OCI-LY7 (cell line): ENCODE measurements around the gene CPSF3. TPM values are rescaled to one million over a fixed set of nuclear protein-coding genes. Genes with fewer than 3 reads are reported as not detected.
"Not testable (repeated sequence)": the region's sequence is repeated elsewhere in the genome, so short reads cannot be mapped to it uniquely, and the experiment has no call there.

Experiments
- BruUV-seq: library from RNA; stranded (reverse); fragments of 400-500 nt; replicated peaks from 2 replicates; lab custom pipeline; 2021; lab: Mats Ljungman, UMichigan
- CTCF ChIA-PET: fragments of 300-600 bp; sonication (Branson Sonifier 250); formaldehyde crosslinking; loops from one replicate; lab custom pipeline; 2022; ENCODE audit warnings: antibody characterized with exemption; ENCODE audit not compliant: unreplicated experiment; lab: Charles Lee
- POLR2A ChIA-PET: fragments of 300-600 bp; sonication (Branson Sonifier 250); formaldehyde crosslinking; loops from one replicate; lab custom pipeline; 2022; ENCODE audit warnings: antibody characterized with exemption; lab: Charles Lee
- DNase-seq: peaks from one replicate; pipeline ENCODE4 v3.0.0-alpha.2; 2015; ENCODE audit warnings: low spot score
- H2AFZ ChIP-seq: fragments of 200-600 bp; sonication (generic), shearing (Covaris generic); 2 replicates; pipeline ENCODE4 v1.6.1; 2014; ENCODE audit warnings: mild to moderate bottlenecking, antibody characterized with exemption, low read length, moderate library complexity
- H3K27ac ChIP-seq: fragments of 200-600 bp; sonication (generic); 2 replicates; pipeline ENCODE4 v1.5.1; 2014; ENCODE audit warnings: mixed run types, low read depth, mild to moderate bottlenecking, moderate library complexity, low read length, inconsistent platforms; ENCODE audit not compliant: poor library complexity, severe bottlenecking
- H3K36me3 ChIP-seq: fragments of 200-600 bp; sonication (generic); 2 replicates; pipeline ENCODE4 v1.6.1; 2014; ENCODE audit warnings: mild to moderate bottlenecking, antibody characterized with exemption, low read length, moderate library complexity, mixed read lengths; ENCODE audit not compliant: insufficient read depth
- H3K4me1 ChIP-seq: fragments of 200-600 bp; sonication (generic); 2 replicates; pipeline ENCODE4 v1.5.1; 2014; ENCODE audit warnings: mild to moderate bottlenecking, low read length; ENCODE audit not compliant: insufficient read depth, poor library complexity, severe bottlenecking
- H3K4me2 ChIP-seq: fragments of 200-600 bp; sonication (generic); 2 replicates; pipeline ENCODE4 v1.6.1; 2014; ENCODE audit warnings: mild to moderate bottlenecking, low read length
- H3K4me3 ChIP-seq: fragments of 200-600 bp; sonication (generic); 2 replicates; pipeline ENCODE4 v1.5.1; 2014; ENCODE audit warnings: mild to moderate bottlenecking, low read depth, low read length; ENCODE audit not compliant: poor library complexity, severe bottlenecking
- H3K79me2 ChIP-seq: fragments of 200-600 bp; sonication (generic); 2 replicates; pipeline ENCODE4 v1.6.1; 2016; ENCODE audit warnings: low read depth, mild to moderate bottlenecking, low read length, moderate library complexity, mixed read lengths; ENCODE audit not compliant: insufficient read depth
- H3K9me2 ChIP-seq: fragments of 200-600 bp; sonication (generic); 2 replicates; pipeline ENCODE4 v1.6.1; 2016; ENCODE audit warnings: mild to moderate bottlenecking, low read length, mixed read lengths; ENCODE audit not compliant: insufficient read depth
- H3K9me3 ChIP-seq: fragments of 200-600 bp; sonication (generic); 2 replicates; pipeline ENCODE4 v1.6.1; 2014; ENCODE audit warnings: mild to moderate bottlenecking, mixed run types, low read length, mixed read lengths
- H4K20me1 ChIP-seq: fragments of 200-600 bp; sonication (generic); 2 replicates; pipeline ENCODE4 v1.6.1; 2014; ENCODE audit warnings: mild to moderate bottlenecking, antibody characterized with exemption, low read length, moderate library complexity, mixed read lengths; ENCODE audit not compliant: insufficient read depth
- CTCF ChIP-seq: fragments of 200-600 bp; sonication (generic); conservative IDR thresholded peaks from 2 replicates; pipeline ENCODE4 v1.5.1; 2014; ENCODE audit warnings: mild to moderate bottlenecking, antibody characterized with exemption, low read length, moderate library complexity, mixed read lengths
- EZH2phosphoT487 ChIP-seq: fragments of 200-600 bp; sonication (generic); IDR thresholded peaks from 2 replicates; pipeline ENCODE4 v1.6.1; 2018; ENCODE audit warnings: low read depth, borderline replicate concordance, mild to moderate bottlenecking, mixed run types, antibody characterized with exemption, low read length, moderate library complexity, mixed read lengths
- intact Hi-C: fragments of 100-400 bp; cut with micrococcal nuclease; formaldehyde crosslinking; loops from one replicate; pipeline ENCODE4 v1.10.0; 2022; ENCODE audit not compliant: unreplicated experiment
- total RNA-seq, 2 experiments: library from RNA; depleted of rRNA in 1 of 2; stranded (reverse); fragments of >200 nt in 1 of 2; shearing (Covaris generic) in 1 of 2; gene quantifications; 2 replicates each; pipeline ENCODE4 v1.2.3, GENCODE V29; 2014 to 2022

Gene CPSF3
- total RNA-seq, 2 experiments from 2014 or later: 54.5 to 88.3 TPM

GRCh38 chr2:9497017-9497416, 73.6 kb downstream of the CPSF3 start:
- H3K9me2 ChIP-seq: no peaks in the 10 kb centered on the region
- no peak for TF ChIP-seq CTCF
- no peak for TF ChIP-seq EZH2phosphoT487
- DNase-seq: no peak
- H2AFZ ChIP-seq: no peak overlapping the region
- BruUV-seq: no TSS peak
- no peaks in the 10 kb centered on the region for H3K9me3 ChIP-seq
- ChIA-PET CTCF (no interaction called here), POLR2A (no interaction called here)
- no peaks in the 10 kb centered on the region for H3K4me1 ChIP-seq
- no peak overlapping the region for H3K27ac ChIP-seq
- H3K79me2 ChIP-seq: no peaks in the 10 kb centered on the region
- H4K20me1 ChIP-seq: no peaks in the 10 kb centered on the region
- no peak overlapping the region for H3K4me3 ChIP-seq
- intact Hi-C loops: no loop called here
- peaks cover 95% of the 10 kb centered on the region for H3K36me3 ChIP-seq
- no peak overlapping the region for H3K4me2 ChIP-seq

- Histone ChIP-seq H3K36me3 (peaks cover 93% of the 10 kb centered on the region), H3K9me3 (no peaks in the 10 kb centered on the region), H3K27ac (no peak overlapping the region), H3K4me3 (no peak overlapping the region), H3K4me1 (no peaks in the 10 kb centered on the region), H3K79me2 (no peaks in the 10 kb centered on the region), H2AFZ (no peak overlapping the region), H3K4me2 (no peak overlapping the region), H3K9me2 (no peaks in the 10 kb centered on the region), H4K20me1 (no peaks in the 10 kb centered on the region)
- TF ChIP-seq CTCF: no peak
- TF ChIP-seq EZH2phosphoT487: no peak
- no peak for DNase-seq
- intact Hi-C loops: no loop called here
- no TSS peak for BruUV-seq
- ChIA-PET POLR2A (interaction anchor here (1.3 kb wide), 1 partner anchor 16 kb away, joined by 4 read pairs; no protein-coding TSS in a partner anchor), CTCF (no interaction called here)
Measured at GRCh38 chr2:9498210-9498609, 74.8 kb downstream of the CPSF3 start.

GRCh38 chr2:9508931-9509330, 85.5 kb downstream of the CPSF3 start:
- Histone ChIP-seq H4K20me1 (no peaks in the 10 kb centered on the region), H3K4me2 (no peak overlapping the region), H3K4me3 (no peak overlapping the region), H3K27ac (no peak overlapping the region), H3K79me2 (no peaks in the 10 kb centered on the region), H3K9me3 (no peaks in the 10 kb centered on the region), H3K9me2 (no peaks in the 10 kb centered on the region), H2AFZ (no peak overlapping the region), H3K36me3 (peaks cover 90% of the 10 kb centered on the region), H3K4me1 (no peaks in the 10 kb centered on the region)
- no peak for DNase-seq
- CTCF ChIA-PET: no interaction called here
- no TSS peak for BruUV-seq
- intact Hi-C loops: no loop called here
- no peak for TF ChIP-seq EZH2phosphoT487
- TF ChIP-seq CTCF: no peak
- POLR2A ChIA-PET: interaction anchor here (0.7 to 1.0 kb wide), 6 partner anchors 9 to 459 kb away, joined by 3 to 4 read pairs (median 3); no protein-coding TSS in a partner anchor

GRCh38 chr2:9513946-9514345, 90.5 kb downstream of the CPSF3 start:
- H3K9me3 ChIP-seq, H3K4me1 ChIP-seq, H3K4me2 ChIP-seq, POLR2A ChIA-PET, CTCF ChIA-PET, intact Hi-C loops, DNase-seq, H3K4me3 ChIP-seq, H3K79me2 ChIP-seq, BruUV-seq, H2AFZ ChIP-seq, H4K20me1 ChIP-seq, H3K9me2 ChIP-seq, H3K27ac ChIP-seq: not testable (repeated sequence)
- peaks cover 88% of the 10 kb centered on the region for H3K36me3 ChIP-seq
